ENCODE measurements around the gene ISOC2. TPM values are rescaled to one million over a fixed set of nuclear protein-coding genes. Genes with fewer than 3 reads are reported as not detected.

Gene ISOC2
- total and polyA plus RNA-seq, 9 of the 15 experiments (the other 6 are each of a cell fraction or from before 2014, with no cell fraction given), result 1.2 to 229 (median 58.3) TPM

- no peak for TF ChIP-seq MGA (IDR thresholded peaks at IDR 0.05)
- TF ChIP-seq U2AF1 (optimal IDR thresholded peaks at IDR 0.05; ENCODE audit: low read depth, low read length), result no peak
- TF ChIP-seq NFE2 (IDR thresholded peaks at IDR 0.05; ENCODE audit: low read depth), result no peak
- peak; percentile 30; the same call in 1 of the 2 replicates for TF ChIP-seq ETV5 (CRISPR knock-in tag; IDR thresholded peaks at IDR 0.05; ENCODE audit: low read depth)
- TF ChIP-seq AFF4 (CRISPR knock-in tag; IDR thresholded peaks at IDR 0.05), result 0 out of 2 replicates have a peak, but pooled peaks have one; percentile 77
- no peak for TF ChIP-seq ZNF24 (IDR thresholded peaks at IDR 0.05)
- no peak for TF ChIP-seq TSC22D4 (tag; IDR thresholded peaks at IDR 0.05)
- TF ChIP-seq CEBPZ (IDR thresholded peaks at IDR 0.05; ENCODE audit: borderline replicate concordance, low read depth, low read length), result no peak
- no peak for TF ChIP-seq TCF7L2 (IDR thresholded peaks at IDR 0.05; ENCODE audit: low read depth, low read length)
- TF ChIP-seq RBFOX2 (IDR thresholded peaks at IDR 0.05; ENCODE audit: low read depth, low read length), result peak; percentile 74
Observed at GRCh38 chr19:55405638-55406037, 55.8 kb downstream of the ISOC2 start (continued).
